ENCODE data around the gene HSPG2.

- TF ChIP-seq CTCF (IDR thresholded peaks at IDR 0.05): no peak
- TF ChIP-seq POLR2A (IDR thresholded peaks at IDR 0.05): no peak
Measured at GRCh38 chr1:21899987-21900386, 37.1 kb downstream of the HSPG2 start.

Measured in thyroid gland (tissue), 4 donors.